Measurements from ENCODE around the gene KNOP1. TPM values are rescaled to one million over a fixed set of nuclear protein-coding genes. Genes with fewer than 3 reads are reported as not detected.
A peak's percentile ranks its signal among the peaks of the same experiment; 100 is the strongest.

The KNOP1 gene
- total and polyA plus RNA-seq, 2 of the 13 experiments (the other 11 are each of a cell fraction or from before 2014, with no cell fraction given) = 21.2 to 57.5 TPM

DNA sequence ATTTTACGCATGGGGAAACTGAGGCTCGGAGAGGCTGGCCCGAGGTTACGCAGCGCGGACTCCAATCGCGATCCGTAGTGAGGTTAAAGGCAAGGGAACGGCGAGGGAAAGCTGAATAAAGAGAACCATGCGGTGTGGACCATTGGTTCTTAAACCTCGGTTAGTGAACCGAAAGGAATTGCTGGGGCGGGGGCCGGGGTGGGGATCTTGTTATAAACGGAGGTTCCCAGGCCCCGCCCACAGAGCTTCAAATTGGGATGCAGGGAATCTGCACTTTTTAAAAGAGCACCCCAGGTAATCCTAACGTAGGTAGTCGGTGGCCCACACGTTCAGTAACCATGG lies 568 bp upstream of the KNOP1 start (continued):
- TF ChIP-seq KLF9 (CRISPR knock-in tag; IDR thresholded peaks at IDR 0.05; ENCODE audit: low read depth) (0 out of 2 replicates have a peak, but pooled peaks have one; percentile 8), ERF (CRISPR knock-in tag; IDR thresholded peaks at IDR 0.05) (no peak), HBP1 (CRISPR knock-in tag; IDR thresholded peaks at IDR 0.05; ENCODE audit: low read depth) (no peak), ZNF18 (CRISPR knock-in tag; IDR thresholded peaks at IDR 0.05; ENCODE audit: insufficient replicate concordance) (peak; percentile 19), HMGA1 (CRISPR knock-in tag; conservative IDR thresholded peaks at IDR 0.05) (no peak), HDAC6 (IDR thresholded peaks at IDR 0.05; ENCODE audit: low read depth, low read length) (0 out of 2 replicates have a peak, but pooled peaks have one; percentile 11), SKI (IDR thresholded peaks at IDR 0.05; ENCODE audit: partially characterized antibody) (no peak), RXRA (CRISPR knock-in tag; IDR thresholded peaks at IDR 0.05) (no peak), ZNF615 (CRISPR knock-in tag; IDR thresholded peaks at IDR 0.05; ENCODE audit: borderline replicate concordance) (no peak)
- TF ChIP-seq, protein P1, sequence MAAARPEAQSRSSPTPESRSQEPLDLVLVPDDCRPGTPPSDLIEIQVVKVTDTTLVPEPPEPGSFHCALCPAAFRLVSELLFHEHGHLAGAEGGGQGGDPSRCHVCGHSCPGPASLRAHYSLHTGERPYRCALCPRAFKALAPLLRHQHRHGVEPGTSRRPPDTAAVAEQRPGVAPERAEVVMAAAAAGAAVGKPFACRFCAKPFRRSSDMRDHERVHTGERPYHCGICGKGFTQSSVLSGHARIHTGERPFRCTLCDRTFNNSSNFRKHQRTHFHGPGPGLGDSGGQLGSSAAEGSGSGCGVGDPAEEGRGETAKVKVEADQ (CRISPR knock-in tag; IDR thresholded peaks at IDR 0.05; ENCODE audit: borderline replicate concordance) = 0 out of 2 replicates have a peak, but pooled peaks have one; percentile 6
- TF ChIP-seq, protein P2, sequence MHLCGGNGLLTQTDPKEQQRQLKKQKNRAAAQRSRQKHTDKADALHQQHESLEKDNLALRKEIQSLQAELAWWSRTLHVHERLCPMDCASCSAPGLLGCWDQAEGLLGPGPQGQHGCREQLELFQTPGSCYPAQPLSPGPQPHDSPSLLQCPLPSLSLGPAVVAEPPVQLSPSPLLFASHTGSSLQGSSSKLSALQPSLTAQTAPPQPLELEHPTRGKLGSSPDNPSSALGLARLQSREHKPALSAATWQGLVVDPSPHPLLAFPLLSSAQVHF (CRISPR knock-in tag; IDR thresholded peaks at IDR 0.05) = 0 out of 2 replicates have a peak, but pooled peaks have one; percentile 63
- TF ChIP-seq, protein P3, sequence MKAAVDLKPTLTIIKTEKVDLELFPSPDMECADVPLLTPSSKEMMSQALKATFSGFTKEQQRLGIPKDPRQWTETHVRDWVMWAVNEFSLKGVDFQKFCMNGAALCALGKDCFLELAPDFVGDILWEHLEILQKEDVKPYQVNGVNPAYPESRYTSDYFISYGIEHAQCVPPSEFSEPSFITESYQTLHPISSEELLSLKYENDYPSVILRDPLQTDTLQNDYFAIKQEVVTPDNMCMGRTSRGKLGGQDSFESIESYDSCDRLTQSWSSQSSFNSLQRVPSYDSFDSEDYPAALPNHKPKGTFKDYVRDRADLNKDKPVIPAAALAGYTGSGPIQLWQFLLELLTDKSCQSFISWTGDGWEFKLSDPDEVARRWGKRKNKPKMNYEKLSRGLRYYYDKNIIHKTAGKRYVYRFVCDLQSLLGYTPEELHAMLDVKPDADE (CRISPR knock-in tag; IDR thresholded peaks at IDR 0.05) = no peak

Measured in HepG2 (cell line).